ENCODE measurements around the gene ELL. TPM values are rescaled to one million over a fixed set of nuclear protein-coding genes. Genes with fewer than 3 reads are reported as not detected.

ELL gene
- total RNA-seq, 6 donors from 2014 or later = 19.8 to 66.0 (median 22.4) TPM

DNA sequence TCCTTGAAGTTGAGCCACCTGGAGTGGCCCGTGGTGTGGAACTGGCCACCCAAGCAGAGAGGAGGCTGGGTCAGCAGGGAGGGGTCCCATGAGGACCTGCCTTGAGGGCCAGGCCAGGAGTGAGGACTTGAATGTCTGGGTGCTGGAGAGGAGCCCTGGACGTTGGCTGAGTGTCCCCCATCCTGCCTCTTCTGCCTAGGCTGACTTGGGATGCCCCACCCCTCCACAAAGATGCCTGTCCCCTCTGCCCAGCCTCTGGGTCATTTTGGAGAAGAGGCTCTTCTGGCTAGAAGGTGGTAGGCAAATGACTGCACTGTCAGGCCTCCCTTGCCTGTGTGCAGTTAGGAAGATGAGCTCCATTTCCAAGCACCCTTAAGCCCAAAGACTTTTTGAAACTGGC, 100.9 kb downstream of the ELL start:
- H3K9me3 ChIP-seq = no peaks in the 10 kb centered on the region
- H3K27me3 ChIP-seq = no peaks in the 10 kb centered on the region
- no peak for ATAC-seq (ENCODE audit: low FRiP score in 2 of 2)
- no peaks in the 10 kb centered on the region for H3K36me3 ChIP-seq
- DNase-seq = no peak
- H3K4me1 ChIP-seq = peaks cover 49 to 74% (median 55%) of the 10 kb centered on the region in 4 donors
- no peak for TF ChIP-seq CTCF (IDR thresholded peaks at IDR 0.05)
- no peak for TF ChIP-seq EP300 (IDR thresholded peaks at IDR 0.05)
- TF ChIP-seq POLR2AphosphoS5 (IDR thresholded peaks at IDR 0.05) = no peak
- no peak for TF ChIP-seq POLR2A (IDR thresholded peaks at IDR 0.05)
- WGBS, 2 donors = 49 to 50% methylated on average over 2 of the region's 2 CpGs
- peak overlapping the region in 3 of 4 donors; percentile 71 to 94 (median 94) for H3K27ac ChIP-seq
- H3K4me3 ChIP-seq = peak overlapping the region in 1 of 4 donors; percentile 82

DNA sequence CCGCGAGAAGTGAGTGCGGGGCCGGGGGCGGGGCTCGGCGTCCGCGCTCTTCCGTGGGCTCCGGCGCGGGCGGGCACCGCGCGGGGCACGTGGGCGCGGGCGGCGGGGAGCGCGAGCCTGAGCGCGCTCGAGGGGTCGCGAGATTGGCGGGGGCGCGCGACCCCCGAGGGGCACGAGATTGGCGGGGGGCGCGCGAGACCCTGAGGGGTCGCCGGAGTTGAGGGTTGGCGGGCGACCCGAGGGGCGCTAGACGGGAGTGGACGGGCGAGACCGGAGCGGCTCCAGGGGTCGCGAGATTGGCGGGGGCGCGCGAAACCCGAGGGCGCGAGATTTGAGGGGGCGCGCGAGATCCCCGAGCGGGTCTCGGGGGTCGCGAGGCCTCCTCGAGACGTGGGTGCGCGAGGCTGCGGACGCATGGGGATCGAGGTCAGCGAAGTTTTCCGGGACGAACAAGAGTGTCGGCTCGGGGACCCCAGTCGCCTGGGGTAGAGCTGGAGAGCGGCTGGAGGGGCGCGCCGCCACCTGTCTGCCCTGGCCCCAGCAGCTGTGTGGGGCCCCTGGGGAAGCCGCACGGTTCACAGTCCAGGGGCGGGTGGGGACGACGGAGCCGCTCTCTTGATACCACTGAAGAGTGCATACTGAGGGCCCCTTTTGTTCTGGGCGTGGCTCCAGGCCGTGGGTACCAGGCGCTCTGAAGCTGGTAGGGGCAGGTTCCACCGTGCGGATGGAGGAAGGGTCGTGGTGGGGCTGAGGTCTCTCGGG, 102.0 kb downstream of the ELL start:
- Histone ChIP-seq H3K4me1 (peaks cover 59 to 79% (median 60%) of the 10 kb centered on the region in 4 donors), H3K27me3 (no peaks in the 10 kb centered on the region), H3K36me3 (no peaks in the 10 kb centered on the region), H3K27ac (peak overlapping the region; percentile 71 to 94 (median 90)), H3K4me3 (peak overlapping the region; percentile 68 to 94 (median 81)), H3K9me3 (no peaks in the 10 kb centered on the region)
- TF ChIP-seq EP300 (IDR thresholded peaks at IDR 0.05) (no peak), POLR2A (IDR thresholded peaks at IDR 0.05) (no peak), CTCF (IDR thresholded peaks at IDR 0.05) (peak in 1 of 6 experiments; percentile 5), POLR2AphosphoS5 (IDR thresholded peaks at IDR 0.05) (no peak)
- WGBS, 2 donors = 2% methylated on average over 10 to 47 of the region's 97 CpGs
- DNase-seq (peak in 1 of 2 donors; percentile 88), ATAC-seq (ENCODE audit: low FRiP score in 2 of 2) (no peak)

DNA sequence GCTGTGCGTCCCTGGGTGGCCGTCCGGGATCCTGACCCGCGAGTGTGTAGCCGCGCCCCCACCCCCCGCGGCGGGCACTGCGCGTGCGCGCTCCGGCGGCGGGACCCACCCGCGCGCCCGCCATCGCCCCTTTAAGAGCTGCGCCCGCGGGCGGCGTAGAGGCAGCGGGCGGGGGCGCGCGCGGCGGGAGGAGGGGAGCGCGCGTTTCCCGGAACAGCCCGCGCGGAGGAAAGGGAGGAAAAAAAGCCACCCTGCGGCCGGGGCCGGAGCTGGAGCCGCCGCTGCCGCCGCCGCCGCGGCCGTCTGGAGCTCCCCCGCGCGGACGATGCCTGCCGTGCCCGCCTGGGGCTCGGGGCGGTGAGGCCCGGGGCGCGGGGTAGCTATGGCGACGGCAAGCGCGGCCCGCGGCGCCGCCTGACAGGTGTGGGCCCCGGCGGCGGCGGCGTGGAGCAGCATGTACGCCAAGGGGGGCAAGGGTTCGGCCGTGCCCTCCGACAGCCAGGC, 102.6 kb downstream of the ELL start, which contains the start of gene SSBP4:
SSBP4 (plus strand) TSS at position 204 of the 504 bp plus-strand sequence; CDS start at position 455, 251 bp downstream.
- ATAC-seq (ENCODE audit: low FRiP score in 2 of 2) = peak; percentile 0 to 49
- Histone ChIP-seq H3K9me3 (no peaks in the 10 kb centered on the region), H3K4me3 (peak within 1 kb of the TSS; percentile 68 to 94 (median 81)), H3K36me3 (no peaks in the 10 kb centered on the region), H3K4me1 (peaks cover 65 to 86% (median 66%) of the 10 kb centered on the region in 4 donors), H3K27ac (peak within 1 kb of the TSS; percentile 87 to 94 (median 91)), H3K27me3 (no peaks in the 10 kb centered on the region)
- DNase-seq = peak; percentile 63 to 95
- WGBS, 2 donors = no CpG with 5 or more reads among the region's 80 CpGs
- TF ChIP-seq POLR2AphosphoS5 (IDR thresholded peaks at IDR 0.05) = peak in 1 of 2 donors; percentile 63
- TF ChIP-seq EP300 (IDR thresholded peaks at IDR 0.05) = no peak
- peak in 2 of 4 donors; percentile 40 to 63 for TF ChIP-seq POLR2A (IDR thresholded peaks at IDR 0.05)
- peak; percentile 40 to 92 (median 75) for TF ChIP-seq CTCF (IDR thresholded peaks at IDR 0.05)

GRCh38 chr19:18418483-18419194, 103.2 kb downstream of the ELL start:
- no peaks in the 10 kb centered on the region for H3K9me3 ChIP-seq
- H3K27me3 ChIP-seq = no peaks in the 10 kb centered on the region
- ATAC-seq (ENCODE audit: low FRiP score in 2 of 2) (peak; percentile 2 to 12), DNase-seq (peak in 1 of 2 donors; percentile 88)
- peaks cover 65 to 86% (median 66%) of the 10 kb centered on the region in 4 donors for H3K4me1 ChIP-seq
- H3K36me3 ChIP-seq = no peaks in the 10 kb centered on the region
- 13 to 40% methylated on average over 3 to 32 of the region's 39 CpGs for WGBS, 2 donors
- H3K27ac ChIP-seq = peak overlapping the region; percentile 87 to 94 (median 91)
- no peak for TF ChIP-seq POLR2AphosphoS5 (IDR thresholded peaks at IDR 0.05)
- TF ChIP-seq EP300 (IDR thresholded peaks at IDR 0.05) = no peak
- no peak for TF ChIP-seq CTCF (IDR thresholded peaks at IDR 0.05)
- TF ChIP-seq POLR2A (IDR thresholded peaks at IDR 0.05) = no peak
- H3K4me3 ChIP-seq = peak overlapping the region in 3 of 4 donors; percentile 80 to 94 (median 82)

Data from upper lobe of left lung (tissue), 6 donors.